Measurements from ENCODE around the gene HTRA3. TPM values are rescaled to one million over a fixed set of nuclear protein-coding genes. Genes with fewer than 3 reads are reported as not detected.

The HTRA3 gene
- total and polyA plus RNA-seq, 2 of the 8 experiments (the other 6 are each of a cell fraction or from before 2014, with no cell fraction given) = 3.2 to 5.8 TPM

DNA sequence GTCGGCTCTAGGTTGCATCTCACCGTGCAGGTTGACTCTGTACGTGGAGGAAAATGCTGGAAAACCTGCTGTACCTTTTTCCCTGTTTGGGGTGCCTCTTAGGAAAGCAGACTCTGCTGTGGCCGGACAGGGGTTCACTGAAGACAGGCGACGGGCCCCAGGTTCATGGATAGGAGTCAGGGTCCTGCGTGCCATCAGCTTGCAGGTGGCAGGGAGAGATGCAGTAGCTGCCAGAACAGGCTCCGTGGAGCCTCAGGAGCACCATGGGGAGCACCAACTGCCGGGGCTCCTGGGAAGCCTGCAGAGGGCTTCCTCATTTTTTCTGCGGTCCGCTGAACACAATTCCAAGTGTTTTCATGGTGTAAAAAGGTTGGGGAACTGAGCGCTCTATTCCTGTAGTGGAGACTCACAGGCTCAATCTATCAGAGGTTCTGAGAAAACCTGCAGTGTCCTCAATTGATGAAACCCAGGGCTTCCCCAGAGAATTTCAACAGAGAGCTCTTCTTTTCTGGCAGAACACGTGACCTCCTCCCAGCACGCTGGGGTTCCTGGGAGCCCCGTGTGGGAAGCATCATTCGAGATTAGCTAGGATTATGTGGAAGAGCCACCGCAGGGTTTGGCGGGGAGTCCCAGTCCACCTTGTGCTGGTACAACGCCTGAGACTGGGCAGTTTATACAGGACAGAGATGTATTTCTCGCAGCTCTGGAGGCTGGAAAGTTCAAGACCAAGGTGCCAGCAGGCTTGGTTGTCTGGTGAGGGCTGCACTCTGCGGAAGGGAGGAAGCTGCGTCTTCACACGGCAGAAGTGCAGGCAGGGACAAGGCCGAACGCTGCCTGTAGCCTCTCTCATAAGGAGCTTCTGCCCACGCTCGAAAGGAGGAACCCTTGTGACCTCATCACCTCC, 1.6 kb downstream of the HTRA3 start:
- no peaks in the 10 kb centered on the region for H3K9me3 ChIP-seq (ENCODE audit: insufficient read depth in 2 of 2, low read depth in 1 of 2, low read length in 1 of 2)
- CTCF ChIA-PET (ENCODE audit: partially characterized antibody) = interaction anchor here (0.6 to 1.9 kb wide), 13 partner anchors 11 to 139 kb away, joined by 3 to 6 read pairs (median 4); no protein-coding TSS in a partner anchor
- no peak for FAIRE-seq
- no peak for TF ChIP-seq CHD2 (IDR thresholded peaks at IDR 0.05; ENCODE audit: low read length)
- TF ChIP-seq CBX5 (IDR thresholded peaks at IDR 0.05; ENCODE audit: low read depth, low read length) = no peak
- no peak for TF ChIP-seq RFX5 (IDR thresholded peaks at IDR 0.05; ENCODE audit: borderline replicate concordance, low read depth, low read length)
- TF ChIP-seq, protein P1, sequence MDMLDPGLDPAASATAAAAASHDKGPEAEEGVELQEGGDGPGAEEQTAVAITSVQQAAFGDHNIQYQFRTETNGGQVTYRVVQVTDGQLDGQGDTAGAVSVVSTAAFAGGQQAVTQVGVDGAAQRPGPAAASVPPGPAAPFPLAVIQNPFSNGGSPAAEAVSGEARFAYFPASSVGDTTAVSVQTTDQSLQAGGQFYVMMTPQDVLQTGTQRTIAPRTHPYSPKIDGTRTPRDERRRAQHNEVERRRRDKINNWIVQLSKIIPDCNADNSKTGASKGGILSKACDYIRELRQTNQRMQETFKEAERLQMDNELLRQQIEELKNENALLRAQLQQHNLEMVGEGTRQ (IDR thresholded peaks at IDR 0.05; ENCODE audit: low read length) = no peak
- no peak for TF ChIP-seq HDAC2 (IDR thresholded peaks at IDR 0.05; ENCODE audit: borderline replicate concordance in 1 of 2, low read depth in 2 of 2, low read length in 2 of 2)
- TF ChIP-seq TEAD4 (IDR thresholded peaks at IDR 0.05; ENCODE audit: low read depth, low read length) = no peak
- TF ChIP-seq POU5F1 (IDR thresholded peaks at IDR 0.05; ENCODE audit: low read depth, low read length) = no peak
- TF ChIP-seq TAF7 (optimal IDR thresholded peaks at IDR 0.05; ENCODE audit: borderline replicate concordance, low read depth, low read length) = no peak
- TF ChIP-seq SRF (IDR thresholded peaks at IDR 0.05; ENCODE audit: low read depth, low read length) = no peak
- no peak for TF ChIP-seq BRCA1 (IDR thresholded peaks at IDR 0.05; ENCODE audit: low read depth, low read length)

More for the DNA sequence above, 1.6 kb downstream of the HTRA3 start:
- no peak for DNase-seq (ENCODE audit: low read depth in 1 of 2, low spot score in 2 of 2)
- Histone ChIP-seq H2BK120ac (replicated peaks; ENCODE audit: low read depth, low read length) (no peak overlapping the region), H3K36me3 (ENCODE audit: control insufficient read depth in 2 of 4, insufficient read depth in 4 of 4, low read length in 3 of 4) (no peaks in the 10 kb centered on the region), H4K91ac (replicated peaks; ENCODE audit: insufficient read length, low read length) (no peak overlapping the region), H2AFZ (ENCODE audit: low read length) (no peak overlapping the region), H3K79me1 (ENCODE audit: low read depth, low read length) (no peaks in the 10 kb centered on the region), H2BK5ac (ENCODE audit: low read depth, low read length) (no peak overlapping the region), H2BK12ac (ENCODE audit: low read depth, low read length) (0 out of 2 replicates have a peak overlapping the region, but pooled peaks have one; percentile 9), H3K27me3 (replicated peaks in 1 of 4; ENCODE audit: control insufficient read depth in 3 of 4, extremely low read depth in 1 of 4, insufficient read depth in 3 of 4, low read length in 3 of 4) (peaks cover 7 to 28% (median 20%) of the 10 kb centered on the region in 4 experiments; a peak in 6 of 7 replicates), H4K20me1 (replicated peaks in 1 of 2; ENCODE audit: control insufficient read depth in 1 of 2, insufficient read depth in 2 of 2, low read length in 2 of 2) (no peaks in the 10 kb centered on the region), H3K9ac (replicated peaks in 1 of 4; ENCODE audit: extremely low read depth in 1 of 4, low read depth in 3 of 4, low read length in 3 of 4) (no peak overlapping the region), H3K4me1 (replicated peaks in 1 of 4; ENCODE audit: control insufficient read depth in 3 of 4, insufficient read depth in 4 of 4, low read length in 3 of 4) (peaks cover 0 to 2% (median 1%) of the 10 kb centered on the region in 4 experiments; a peak in 3 of 7 replicates), H3K23me2 (ENCODE audit: low read depth, low read length) (peaks cover 4% of the 10 kb centered on the region; the same call in 1 of the 2 replicates), H3K27ac (ENCODE audit: low read depth, low read length) (no peak overlapping the region), H2BK20ac (ENCODE audit: low read length) (no peak overlapping the region), H2AK5ac (ENCODE audit: low read depth, low read length) (no peak overlapping the region), H3K79me2 (ENCODE audit: control insufficient read depth in 1 of 2, insufficient read depth in 2 of 2, low read length in 2 of 2) (no peaks in the 10 kb centered on the region), H3K18ac (ENCODE audit: extremely low read depth, low read length) (no peak overlapping the region), H3K14ac (ENCODE audit: insufficient read length) (no peak overlapping the region), H4K5ac (ENCODE audit: insufficient read length, low read depth, low read length) (no peak overlapping the region), H4K8ac (ENCODE audit: extremely low read depth, insufficient read depth, low read length) (no peak overlapping the region), H3K23ac (ENCODE audit: insufficient read length) (no peak overlapping the region), H3K4me3 (ENCODE audit: extremely low read depth in 1 of 4, insufficient read depth in 2 of 4, low read depth in 3 of 4, low read length in 4 of 4) (no peak overlapping the region), H3K56ac (replicated peaks; ENCODE audit: insufficient read length, low read depth, low read length) (no peak overlapping the region), H3K4me2 (ENCODE audit: insufficient read depth in 1 of 2, low read depth in 2 of 2, low read length in 2 of 2) (no peak overlapping the region), H2BK15ac (ENCODE audit: low read length) (no peak overlapping the region), H3K4ac (replicated peaks; ENCODE audit: insufficient read length, low read depth, low read length) (no peak overlapping the region)
- POLR2A ChIA-PET (ENCODE audit: partially characterized antibody) = interaction anchor here (1.3 kb wide), 1 partner anchor 10 kb away, joined by 4 read pairs; no protein-coding TSS in a partner anchor
- WGBS, 2 experiments (ENCODE audit: extremely low coverage in 1 of 2, insufficient coverage in 1 of 2, insufficient read length in 1 of 2, insufficient replicate concordance in 2 of 2, low coverage in 1 of 2, low lambda C conversion rate in 2 of 2, missing lambda C conversion rate in 1 of 2) = 87% methylated on average over 25 of the region's 27 CpGs; no CpG with 5 or more reads in 1 of the 2 experiments

All from H1 (cell line).